IPS-18c (cell line): ENCODE measurements around the gene PLPPR4.

ENCODE experiments used
- H3K4me3 ChIP-seq: 2 replicates; pipeline ENCODE4 v1.7.0; 2013; ENCODE audit warnings: low read depth, mild to moderate bottlenecking, low read length, moderate library complexity; ENCODE audit not compliant: insufficient read depth
- H3K9me3 ChIP-seq: one replicate; pipeline ENCODE4 v1.6.1; 2013; ENCODE audit warnings: mild to moderate bottlenecking, low read length, moderate library complexity; ENCODE audit not compliant: control insufficient read depth, insufficient read depth

PLPPR4 gene

GRCh38 chr1:99315305-99315704 is 51.0 kb downstream of the PLPPR4 start:
- Histone ChIP-seq H3K9me3 (no peaks in the 10 kb centered on the region), H3K4me3 (no peak overlapping the region)

- H3K9me3 ChIP-seq = no peaks in the 10 kb centered on the region
- H3K4me3 ChIP-seq = no peak overlapping the region
These were observed 62.1 kb downstream of the PLPPR4 start for GRCh38 chr1:99326215-99326949.

DNA sequence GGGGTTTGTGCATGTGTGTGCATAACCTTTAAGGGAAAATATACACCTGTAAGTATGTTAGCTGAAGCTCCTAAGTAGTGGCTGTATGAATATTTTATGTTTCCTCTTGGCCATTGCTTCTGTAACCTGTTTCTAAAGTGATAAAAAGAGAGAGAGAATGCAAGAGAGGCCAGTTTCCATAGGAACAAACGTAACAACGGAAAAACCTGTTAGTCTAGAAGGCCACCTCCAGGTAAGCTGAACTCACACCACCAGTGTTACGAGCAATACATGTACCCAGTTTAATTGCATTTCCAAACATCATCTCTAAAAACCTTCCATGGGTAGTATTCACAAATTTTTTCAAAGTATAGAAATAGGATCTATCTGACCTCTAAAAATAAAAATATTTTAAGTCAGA is 63.1 kb downstream of the PLPPR4 start:
- H3K9me3 ChIP-seq = no peaks in the 10 kb centered on the region

DNA sequence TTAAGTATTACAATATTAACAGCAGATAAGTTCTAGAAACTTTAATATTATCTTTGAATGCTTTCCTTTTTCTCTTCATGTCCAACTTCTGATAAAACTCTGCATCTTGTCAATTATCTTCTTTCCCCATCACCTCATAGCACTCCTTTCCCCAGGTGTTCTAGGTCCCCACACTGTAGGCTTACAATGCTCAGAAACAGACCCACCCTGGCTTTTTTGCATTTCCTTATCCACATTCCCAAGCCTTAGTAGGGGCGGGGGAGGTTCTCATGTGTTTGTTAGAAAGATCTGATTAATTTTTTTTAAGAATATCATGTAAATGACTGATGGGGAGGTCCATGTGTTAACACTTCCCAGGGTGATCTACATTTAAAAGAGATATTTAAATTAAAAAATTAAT is 63.9 kb downstream of the PLPPR4 start:
- no peaks in the 10 kb centered on the region for H3K9me3 ChIP-seq

More for the DNA sequence above, 63.1 kb downstream of the PLPPR4 start:
- H3K4me3 ChIP-seq = no peak overlapping the region

DNA sequence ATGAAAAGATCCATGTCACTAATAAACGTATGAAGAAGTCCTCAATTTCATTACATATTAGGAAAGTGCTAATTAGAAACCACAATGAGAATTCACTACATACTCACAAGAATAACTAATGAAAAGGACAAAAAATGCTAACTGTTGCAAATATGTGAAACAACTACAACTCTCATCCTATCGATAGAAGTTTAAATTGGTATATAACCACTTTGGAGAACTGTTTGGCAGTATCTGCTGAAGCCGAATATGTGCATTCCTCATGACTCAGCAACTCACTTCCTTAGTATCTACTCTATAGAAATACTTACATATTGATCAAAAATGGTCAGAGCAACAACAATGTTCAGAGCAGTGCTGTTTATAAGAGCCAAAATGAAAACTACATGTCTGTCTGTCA is 66.8 kb downstream of the PLPPR4 start:
- H3K4me3 ChIP-seq = no peak overlapping the region
- H3K9me3 ChIP-seq = no peaks in the 10 kb centered on the region

More for the DNA sequence above, 63.9 kb downstream of the PLPPR4 start:
- no peak overlapping the region for H3K4me3 ChIP-seq

- H3K4me3 ChIP-seq = no peak overlapping the region
- H3K9me3 ChIP-seq = no peaks in the 10 kb centered on the region
These were observed 67.3 kb downstream of the PLPPR4 start for GRCh38 chr1:99331636-99332035.

GRCh38 chr1:99332561-99332960 is 68.3 kb downstream of the PLPPR4 start:
- Histone ChIP-seq H3K9me3 (no peaks in the 10 kb centered on the region), H3K4me3 (no peak overlapping the region)

- H3K9me3 ChIP-seq = no peaks in the 10 kb centered on the region
- H3K4me3 ChIP-seq = no peak overlapping the region
These were observed 70.7 kb downstream of the PLPPR4 start for GRCh38 chr1:99334991-99335390.

DNA sequence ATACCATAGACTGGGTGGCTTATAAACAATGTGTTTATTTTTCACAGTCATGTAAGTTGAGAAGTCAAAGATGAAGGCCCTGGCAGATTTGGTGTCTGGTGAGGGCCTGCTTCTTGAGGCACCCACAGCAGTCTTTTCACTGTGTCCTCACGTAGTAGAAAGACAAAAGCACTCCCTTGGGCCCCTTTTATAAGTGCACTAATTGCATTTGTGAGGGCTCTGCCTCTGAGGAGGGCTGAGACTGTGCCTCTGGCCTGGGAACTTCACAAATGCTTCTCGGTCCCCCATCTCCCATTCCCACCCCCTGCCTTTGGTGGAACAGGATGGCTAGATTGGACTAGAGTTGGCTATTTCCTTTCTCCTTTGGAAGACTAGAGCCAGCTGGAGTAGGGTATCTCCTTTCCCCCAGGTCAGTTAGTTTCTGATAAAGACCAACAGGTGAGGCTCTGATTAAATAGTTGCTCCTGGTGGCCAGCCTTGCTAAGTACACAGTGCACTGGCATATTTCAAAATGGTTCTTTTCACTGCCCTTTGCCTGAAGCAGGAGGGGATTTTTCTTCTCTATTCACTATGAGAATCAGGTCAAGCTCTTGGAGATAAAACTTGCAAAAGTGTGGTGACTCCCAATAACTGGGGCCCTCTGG is 82.9 kb downstream of the PLPPR4 start:
- H3K4me3 ChIP-seq = no peak overlapping the region
- no peaks in the 10 kb centered on the region for H3K9me3 ChIP-seq

DNA sequence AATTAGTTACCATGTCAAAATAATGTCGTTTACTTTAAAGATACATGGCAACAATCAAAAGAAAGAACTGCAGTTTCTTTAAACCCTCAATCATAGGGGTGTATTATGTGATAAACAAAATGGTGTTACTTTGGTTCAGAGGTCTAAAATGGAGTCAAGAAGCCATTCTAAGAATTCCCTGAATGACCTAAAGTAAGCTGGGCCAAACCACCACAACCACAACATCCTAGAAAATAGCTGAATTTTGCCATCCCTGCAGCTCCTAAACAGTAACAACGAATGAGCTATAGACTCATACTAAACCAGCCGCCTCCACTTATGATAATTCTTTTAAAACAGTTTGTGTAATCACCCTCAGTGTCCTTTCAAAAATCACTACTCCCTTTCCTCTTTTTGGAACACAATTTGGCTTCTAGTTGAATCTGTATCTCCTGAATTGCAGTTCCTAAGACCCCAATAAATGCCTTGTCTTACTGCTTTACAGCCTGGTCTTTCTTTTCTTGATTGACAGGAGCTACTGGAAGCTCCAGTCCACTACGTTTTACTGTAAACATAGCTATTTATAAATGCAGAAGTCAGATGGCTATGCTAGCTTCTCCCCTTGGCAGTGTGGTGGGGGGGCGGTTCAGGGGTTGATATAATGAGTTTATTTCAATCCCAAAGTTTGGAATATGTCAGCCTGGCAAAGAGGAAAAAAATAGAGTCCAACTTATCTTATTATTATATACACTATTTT is 84.3 kb downstream of the PLPPR4 start:
- Histone ChIP-seq H3K4me3 (no peak overlapping the region), H3K9me3 (no peaks in the 10 kb centered on the region)

DNA sequence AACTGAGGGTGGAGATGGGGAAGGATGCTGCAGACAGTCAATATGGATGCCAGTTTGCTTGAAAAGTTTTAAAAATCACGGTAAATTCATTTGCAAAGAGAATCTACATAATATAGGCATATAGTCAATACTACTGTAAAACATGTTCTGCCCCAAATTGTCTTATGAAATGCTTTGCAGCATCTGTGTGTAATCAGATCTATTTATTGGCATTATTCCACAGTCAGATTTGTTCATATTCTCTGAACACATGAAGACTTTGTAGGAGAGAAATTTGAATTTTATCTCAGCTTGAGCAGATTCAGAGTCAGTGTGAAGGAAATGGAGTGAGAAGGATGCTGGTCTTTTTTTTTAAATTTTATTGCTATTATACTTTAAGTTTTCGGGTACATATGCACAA is 88.5 kb downstream of the PLPPR4 start:
- Histone ChIP-seq H3K9me3 (no peaks in the 10 kb centered on the region), H3K4me3 (no peak overlapping the region)

DNA sequence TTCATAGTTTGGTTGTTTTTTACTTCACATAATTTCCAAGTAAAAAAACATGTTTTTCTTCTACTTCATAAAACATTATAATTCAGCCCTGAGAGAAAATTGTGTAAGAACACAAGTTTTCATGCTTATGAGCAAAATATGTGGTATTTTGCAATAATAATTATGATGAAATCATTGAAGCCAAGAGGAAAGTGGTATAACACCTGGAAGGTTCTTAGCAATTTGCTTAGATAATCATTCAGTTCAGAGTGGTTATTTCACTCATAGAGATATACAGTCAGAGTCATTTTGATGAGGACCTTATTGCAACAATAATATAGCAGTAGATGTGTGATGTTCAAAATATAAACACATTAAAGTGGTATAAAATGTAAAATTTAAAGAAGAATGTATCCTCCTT is 94.5 kb downstream of the PLPPR4 start:
- no peaks in the 10 kb centered on the region for H3K9me3 ChIP-seq
- no peak overlapping the region for H3K4me3 ChIP-seq
